SIG-M5 treated with dmso at 0.1 percent for 504 hours (cell line): ENCODE data around the gene SRSF6.
A peak's percentile ranks its signal among the peaks of the same experiment; 100 is the strongest.
"Not testable (repeated sequence)": the region's sequence is repeated elsewhere in the genome, so short reads cannot be mapped to it uniquely, and the experiment has no call there.

Source experiments
- DNase-seq: peaks from one replicate; lab custom pipeline; 2025; ENCODE audit not compliant: unreplicated experiment; lab: John Stamatoyannopoulos, UW

The SRSF6 gene

GRCh38 chr20:43448748-43449535 lies 8.8 kb upstream of the SRSF6 start:
- peak; percentile 34 for DNase-seq

GRCh38 chr20:43450841-43451799 lies 6.6 kb upstream of the SRSF6 start:
- DNase-seq, result no peak

- no peak for DNase-seq
Observed at GRCh38 chr20:43452404-43453126, 5.1 kb upstream of the SRSF6 start.

- not testable (repeated sequence) for DNase-seq
Observed at GRCh38 chr20:43456252-43456651, 1.4 kb upstream of the SRSF6 start.

- DNase-seq, result peak; percentile 95
Observed at GRCh38 chr20:43456809-43457639, 672 bp upstream of the SRSF6 start.

- DNase-seq, result peak; percentile 48
Observed at GRCh38 chr20:43458422-43458924, 777 bp downstream of the SRSF6 start.

GRCh38 chr20:43459022-43459942 lies 1.6 kb downstream of the SRSF6 start:
- no peak for DNase-seq

- DNase-seq, result no peak
Observed at GRCh38 chr20:43460172-43460829, 2.6 kb downstream of the SRSF6 start.

- no peak for DNase-seq
Observed at GRCh38 chr20:43460830-43461200, 3.1 kb downstream of the SRSF6 start.

GRCh38 chr20:43461894-43462659 lies 4.4 kb downstream of the SRSF6 start:
- DNase-seq, result no peak

- DNase-seq, result no peak
Observed at GRCh38 chr20:43462660-43463526, 5.2 kb downstream of the SRSF6 start.

GRCh38 chr20:43463527-43464218 lies 6.0 kb downstream of the SRSF6 start:
- no peak for DNase-seq

- no peak for DNase-seq
Observed at GRCh38 chr20:43464219-43464790, 6.6 kb downstream of the SRSF6 start.

- DNase-seq, result no peak
Observed at GRCh38 chr20:43465625-43465943, 7.9 kb downstream of the SRSF6 start.

- DNase-seq, result no peak
Observed at GRCh38 chr20:43467589-43467988, 9.9 kb downstream of the SRSF6 start.

GRCh38 chr20:43472671-43473380 lies 15.1 kb downstream of the SRSF6 start:
- DNase-seq, result no peak
